ENCODE data around the gene PRDM13.

- TF ChIP-seq CTCF (conservative IDR thresholded peaks at IDR 0.05; ENCODE audit: low read depth in 2 of 2) (no peak), REST (IDR thresholded peaks at IDR 0.05; ENCODE audit: unreplicated experiment) (no peak), EZH2phosphoT487 (IDR thresholded peaks at IDR 0.05; ENCODE audit: unreplicated experiment) (no peak), POLR2AphosphoS5 (IDR thresholded peaks at IDR 0.05; ENCODE audit: low read depth) (no peak)
Measured at GRCh38 chr6:99591673-99592364, 14.8 kb upstream of the PRDM13 start.
